ENCODE results near the gene ZNF674.
A peak's percentile ranks its signal among the peaks of the same experiment; 100 is the strongest.

Gene ZNF674

GRCh38 chrX:46582966-46583365, 37.7 kb upstream of the ZNF674 start:
- DNase-seq (ENCODE audit: low read depth) = peak; percentile 73
- TF ChIP-seq, protein P1, sequence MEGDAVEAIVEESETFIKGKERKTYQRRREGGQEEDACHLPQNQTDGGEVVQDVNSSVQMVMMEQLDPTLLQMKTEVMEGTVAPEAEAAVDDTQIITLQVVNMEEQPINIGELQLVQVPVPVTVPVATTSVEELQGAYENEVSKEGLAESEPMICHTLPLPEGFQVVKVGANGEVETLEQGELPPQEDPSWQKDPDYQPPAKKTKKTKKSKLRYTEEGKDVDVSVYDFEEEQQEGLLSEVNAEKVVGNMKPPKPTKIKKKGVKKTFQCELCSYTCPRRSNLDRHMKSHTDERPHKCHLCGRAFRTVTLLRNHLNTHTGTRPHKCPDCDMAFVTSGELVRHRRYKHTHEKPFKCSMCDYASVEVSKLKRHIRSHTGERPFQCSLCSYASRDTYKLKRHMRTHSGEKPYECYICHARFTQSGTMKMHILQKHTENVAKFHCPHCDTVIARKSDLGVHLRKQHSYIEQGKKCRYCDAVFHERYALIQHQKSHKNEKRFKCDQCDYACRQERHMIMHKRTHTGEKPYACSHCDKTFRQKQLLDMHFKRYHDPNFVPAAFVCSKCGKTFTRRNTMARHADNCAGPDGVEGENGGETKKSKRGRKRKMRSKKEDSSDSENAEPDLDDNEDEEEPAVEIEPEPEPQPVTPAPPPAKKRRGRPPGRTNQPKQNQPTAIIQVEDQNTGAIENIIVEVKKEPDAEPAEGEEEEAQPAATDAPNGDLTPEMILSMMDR (conservative IDR thresholded peaks at IDR 0.05; ENCODE audit: low read depth, low read length) = no peak
- H3K4me3 ChIP-seq (ENCODE audit: low read length) = no peak overlapping the region

GRCh38 chrX:46582325-46582724, 37.1 kb upstream of the ZNF674 start:
- no peak overlapping the region for H3K4me3 ChIP-seq (ENCODE audit: low read length)
- TF ChIP-seq, protein P1 (conservative IDR thresholded peaks at IDR 0.05; ENCODE audit: low read depth, low read length) = no peak
- no peak for DNase-seq (ENCODE audit: low read depth)

DNA sequence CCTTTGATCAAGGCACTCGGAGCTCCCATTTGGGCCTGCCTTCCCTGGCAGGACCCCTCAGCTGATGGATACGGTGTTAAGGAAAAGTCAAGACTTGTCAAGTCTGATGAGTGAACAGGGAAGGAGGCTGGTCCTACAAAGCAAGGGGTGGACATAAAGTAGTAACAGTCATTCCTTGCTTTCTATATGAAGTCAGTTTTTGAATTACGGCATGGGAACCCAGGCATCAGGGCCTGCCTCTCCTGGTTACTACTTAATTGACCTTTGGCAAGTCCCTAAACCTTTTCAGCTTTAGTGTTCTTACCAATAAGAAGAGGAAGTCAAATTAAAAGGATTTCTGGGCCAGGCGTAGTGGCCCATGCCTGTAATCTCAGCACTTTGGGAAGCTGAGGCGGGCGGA, 35.4 kb upstream of the ZNF674 start:
- H3K4me3 ChIP-seq (ENCODE audit: low read length) = no peak overlapping the region
- TF ChIP-seq, protein P1 (conservative IDR thresholded peaks at IDR 0.05; ENCODE audit: low read depth, low read length) = no peak

DNA sequence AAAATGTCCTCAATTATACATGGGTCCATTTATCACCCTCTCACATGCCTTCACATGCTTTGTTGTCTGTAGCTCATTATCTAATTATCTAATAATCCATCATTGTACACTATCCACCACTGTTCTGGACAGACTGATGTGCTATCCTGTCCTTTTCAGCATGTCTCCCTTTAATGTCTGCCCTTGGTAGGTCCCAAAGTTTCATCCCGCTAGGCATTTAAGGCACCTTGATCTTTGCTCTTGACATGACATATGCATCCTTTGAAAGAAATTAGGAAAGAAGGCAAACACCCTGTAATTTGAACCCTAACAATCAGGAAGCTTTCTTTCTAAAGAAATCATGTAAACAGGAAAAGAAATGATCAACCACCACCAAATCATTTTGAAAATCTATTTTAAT, 34.0 kb upstream of the ZNF674 start:
- TF ChIP-seq, protein P1 (conservative IDR thresholded peaks at IDR 0.05; ENCODE audit: low read depth, low read length) = no peak
- DNase-seq (ENCODE audit: low read depth) = no peak
- H3K4me3 ChIP-seq (ENCODE audit: low read length) = no peak overlapping the region

More for the DNA sequence above, 35.4 kb upstream of the ZNF674 start:
- no peak for DNase-seq (ENCODE audit: low read depth)

GRCh38 chrX:46577221-46578005, 32.2 kb upstream of the ZNF674 start:
- no peak overlapping the region for H3K4me3 ChIP-seq (ENCODE audit: low read length)
- TF ChIP-seq, protein P1 (conservative IDR thresholded peaks at IDR 0.05; ENCODE audit: low read depth, low read length) = no peak
- no peak for DNase-seq (ENCODE audit: low read depth)

DNA sequence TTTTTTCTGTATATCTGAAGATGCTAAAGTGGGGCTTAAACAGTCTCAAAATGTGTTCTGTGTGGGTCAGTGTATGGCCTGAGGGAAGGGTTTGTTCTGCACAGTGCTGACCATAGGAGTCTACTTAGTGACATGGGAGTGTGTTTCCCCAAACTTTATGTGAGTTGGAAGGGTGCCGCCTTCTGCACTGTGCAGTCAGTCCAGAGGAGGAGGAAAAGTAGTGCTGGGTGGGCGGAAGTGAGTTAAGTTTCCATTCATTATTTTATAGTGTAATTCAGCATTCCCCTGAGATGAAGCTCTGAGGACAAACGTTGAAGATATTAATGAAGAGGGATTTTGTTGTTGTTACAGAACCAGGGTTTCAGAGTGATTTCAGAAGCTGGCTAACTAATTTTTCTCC, 31.2 kb upstream of the ZNF674 start:
- no peak overlapping the region for H3K4me3 ChIP-seq (ENCODE audit: low read length)
- DNase-seq (ENCODE audit: low read depth) = no peak
- TF ChIP-seq, protein P1 (conservative IDR thresholded peaks at IDR 0.05; ENCODE audit: low read depth, low read length) = no peak

DNA sequence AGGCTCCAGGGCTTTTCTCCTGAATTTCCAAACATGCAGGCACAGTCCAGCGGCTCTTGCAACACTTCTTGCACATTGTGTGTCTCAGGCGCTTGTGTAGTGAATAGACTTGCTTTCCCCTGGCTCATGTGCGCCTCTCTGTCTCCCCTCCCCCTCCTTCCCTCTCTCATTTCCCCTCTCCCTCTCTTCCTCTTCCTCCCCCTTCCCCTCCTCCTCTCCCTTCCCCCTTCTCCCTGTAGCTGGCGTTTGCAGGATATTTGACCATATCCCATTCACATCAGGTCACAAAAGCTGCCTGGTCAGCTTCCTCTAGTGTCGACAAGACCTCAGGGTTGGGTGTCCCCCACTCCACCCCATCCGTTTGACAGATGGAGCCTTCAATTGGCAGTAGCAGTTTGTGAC, 30.8 kb upstream of the ZNF674 start:
- TF ChIP-seq, protein P1 (conservative IDR thresholded peaks at IDR 0.05; ENCODE audit: low read depth, low read length) = no peak
- H3K4me3 ChIP-seq (ENCODE audit: low read length) = no peak overlapping the region
- DNase-seq (ENCODE audit: low read depth) = no peak

All from retinal pigment epithelial cell (primary cell).